Measurements from ENCODE around the gene HOXA13. TPM values are rescaled to one million over a fixed set of nuclear protein-coding genes. Genes with fewer than 3 reads are reported as not detected.

HOXA13 gene
- total and polyA plus RNA-seq, 2 donors (not counting 1 experiment from before 2014, with no cell fraction given) = not detected

- POLR2A ChIA-PET = no interaction called here
- H3K27me3 Mint-ChIP-seq = peaks cover 61% of the 10 kb centered on the region
- peaks cover 0 to 98% (median 84%) of the 10 kb centered on the region in 4 experiments for H3K27me3 ChIP-seq (replicated peaks in 1 of 4; ENCODE audit: control extremely low read depth in 1 of 4, control insufficient read depth in 3 of 4, insufficient read depth in 4 of 4, low read length in 3 of 4)
Measured at GRCh38 chr7:27168265-27168947, 31.5 kb downstream of the HOXA13 start.

More at GRCh38 chr7:27168265-27168947, 31.5 kb downstream of the HOXA13 start:
- H3K79me2 ChIP-seq (ENCODE audit: control insufficient read depth, insufficient read depth, low read length) = no peaks in the 10 kb centered on the region
- 4% methylated on average over 18 of the region's 25 CpGs for WGBS (ENCODE audit: insufficient coverage)
- peaks cover 12% of the 10 kb centered on the region for H4K20me1 ChIP-seq (ENCODE audit: control insufficient read depth, insufficient read depth, low read length, poor library complexity, severe bottlenecking)
- CTCF ChIA-PET = interaction anchor here (0.7 to 1.1 kb wide), 4 partner anchors 10 to 1314 kb away, joined by 3 to 5 read pairs (median 3); no protein-coding TSS in a partner anchor
- intact Hi-C loops (cut with micrococcal nuclease) = loop anchor here (10.0 kb wide), 2 partner anchors 894 to 974 kb away; no protein-coding TSS in a partner anchor
- DNase-seq = peak; percentile 47
- no peak overlapping the region for H3K4me2 ChIP-seq (replicated peaks; ENCODE audit: low read depth, low read length, poor library complexity, severe bottlenecking)
- H2AFZ ChIP-seq (ENCODE audit: insufficient read depth, low read depth, low read length, poor library complexity, severe bottlenecking) = no peak overlapping the region
- no peak overlapping the region for H3K27ac ChIP-seq (ENCODE audit: low read length in 2 of 2)
- TF ChIP-seq CTCF (IDR thresholded peaks at IDR 0.05) (no peak), EZH2 (IDR thresholded peaks at IDR 0.05; ENCODE audit: borderline replicate concordance, insufficient read depth, low read depth, low read length, poor library complexity, severe bottlenecking) (no peak)
- peak overlapping the region; percentile 45 for H3K4me3 Mint-ChIP-seq
- no peak for ATAC-seq (ENCODE audit: low read depth)
- H3K9ac ChIP-seq (ENCODE audit: low read length) = no peak overlapping the region
- no peaks in the 10 kb centered on the region for H3K36me3 ChIP-seq (replicated peaks in 1 of 2; ENCODE audit: control extremely low read depth in 1 of 2, control insufficient read depth in 1 of 2, extremely low read depth in 1 of 2, insufficient read depth in 2 of 2, low read length in 1 of 2)
- peaks cover 0 to 88% (median 28%) of the 10 kb centered on the region in 3 donors for H3K9me3 ChIP-seq (ENCODE audit: control extremely low read depth in 1 of 3, control insufficient read depth in 2 of 3, insufficient read depth in 1 of 3, low read length in 2 of 3)
- peaks cover 25% of the 10 kb centered on the region for H3K4me1 Mint-ChIP-seq
- peak overlapping the region; percentile 71 for H3K27ac Mint-ChIP-seq
- peaks cover 47 to 70% of the 10 kb centered on the region in 2 donors for H3K4me1 ChIP-seq (ENCODE audit: control insufficient read depth in 2 of 2, insufficient read depth in 2 of 2, low read length in 2 of 2)
- H3K4me3 ChIP-seq (ENCODE audit: control extremely low read depth in 1 of 5, extremely low read depth in 1 of 5, insufficient read depth in 1 of 5, low read depth in 2 of 5, low read length in 4 of 5) = no peak overlapping the region
- H3K9me3 Mint-ChIP-seq (ENCODE audit: insufficient read depth) = no peaks in the 10 kb centered on the region
